GM19025 (cell line): Measurements from ENCODE around the gene PCDHGA7.
"Not testable (repeated sequence)": the region's sequence is repeated elsewhere in the genome, so short reads cannot be mapped to it uniquely, and the experiment has no call there.

Experiments used
- ATAC-seq: cut with Tn5 transposase; IDR thresholded peaks from one replicate; pipeline ENCODE4 v1.9.1; 2021; ENCODE audit warnings: mild to moderate bottlenecking, low read depth, moderate library complexity; ENCODE audit not compliant: unreplicated experiment

The PCDHGA7 gene

DNA sequence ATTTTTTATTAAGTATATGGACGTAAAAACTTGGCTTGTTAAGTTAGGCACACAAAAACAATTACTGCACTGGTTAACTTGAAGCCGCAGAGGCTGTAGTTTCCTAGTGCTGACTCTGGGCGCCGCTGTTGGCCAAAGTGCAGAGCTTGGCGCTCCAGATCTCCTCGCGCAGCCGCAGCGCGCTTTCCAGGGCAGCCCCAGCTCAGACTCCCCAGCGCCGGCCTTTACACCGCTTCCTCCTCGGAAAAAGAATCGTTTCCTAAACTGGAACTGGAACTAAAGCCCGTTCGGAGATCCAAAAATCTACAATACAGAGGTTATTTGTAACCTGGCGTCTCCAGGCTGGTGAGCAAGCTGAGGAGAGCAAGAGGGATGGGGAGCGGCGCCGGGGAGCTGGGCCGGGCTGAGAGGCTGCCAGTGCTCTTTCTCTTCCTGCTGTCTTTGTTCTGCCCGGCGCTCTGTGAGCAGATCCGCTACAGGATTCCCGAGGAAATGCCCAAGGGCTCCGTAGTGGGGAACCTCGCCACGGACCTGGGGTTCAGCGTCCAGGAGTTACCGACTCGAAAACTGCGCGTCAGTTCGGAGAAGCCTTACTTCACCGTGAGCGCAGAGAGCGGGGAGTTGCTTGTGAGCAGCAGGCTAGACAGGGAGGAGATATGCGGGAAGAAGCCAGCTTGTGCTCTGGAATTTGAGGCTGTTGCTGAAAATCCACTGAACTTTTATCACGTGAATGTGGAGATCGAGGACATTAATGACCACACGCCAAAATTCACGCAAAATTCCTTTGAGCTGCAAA lies 15.4 kb downstream of the PCDHGA7 start, which contains the start of gene PCDHGB5:
TSS of gene PCDHGB5 (plus strand) at position 192 of the 796 bp plus-strand sequence. CDS start at position 373, 181 bp downstream.
- ATAC-seq = peak; percentile 93

DNA sequence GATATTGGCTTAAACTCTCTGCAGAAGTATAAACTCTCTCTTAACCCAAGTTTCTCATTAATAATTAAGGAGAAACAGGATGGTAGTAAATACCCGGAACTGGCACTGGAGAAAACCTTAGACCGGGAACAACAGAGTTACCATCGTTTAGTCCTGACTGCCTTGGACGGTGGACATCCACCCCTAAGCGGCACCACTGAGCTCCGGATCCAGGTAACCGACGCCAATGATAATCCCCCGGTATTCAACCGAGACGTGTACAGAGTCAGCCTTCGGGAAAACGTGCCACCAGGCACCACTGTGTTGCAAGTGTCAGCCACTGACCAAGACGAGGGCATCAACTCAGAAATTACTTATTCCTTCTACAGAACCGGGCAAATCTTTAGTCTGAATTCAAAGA lies 16.1 kb downstream of the PCDHGA7 start:
- ATAC-seq = no peak

DNA sequence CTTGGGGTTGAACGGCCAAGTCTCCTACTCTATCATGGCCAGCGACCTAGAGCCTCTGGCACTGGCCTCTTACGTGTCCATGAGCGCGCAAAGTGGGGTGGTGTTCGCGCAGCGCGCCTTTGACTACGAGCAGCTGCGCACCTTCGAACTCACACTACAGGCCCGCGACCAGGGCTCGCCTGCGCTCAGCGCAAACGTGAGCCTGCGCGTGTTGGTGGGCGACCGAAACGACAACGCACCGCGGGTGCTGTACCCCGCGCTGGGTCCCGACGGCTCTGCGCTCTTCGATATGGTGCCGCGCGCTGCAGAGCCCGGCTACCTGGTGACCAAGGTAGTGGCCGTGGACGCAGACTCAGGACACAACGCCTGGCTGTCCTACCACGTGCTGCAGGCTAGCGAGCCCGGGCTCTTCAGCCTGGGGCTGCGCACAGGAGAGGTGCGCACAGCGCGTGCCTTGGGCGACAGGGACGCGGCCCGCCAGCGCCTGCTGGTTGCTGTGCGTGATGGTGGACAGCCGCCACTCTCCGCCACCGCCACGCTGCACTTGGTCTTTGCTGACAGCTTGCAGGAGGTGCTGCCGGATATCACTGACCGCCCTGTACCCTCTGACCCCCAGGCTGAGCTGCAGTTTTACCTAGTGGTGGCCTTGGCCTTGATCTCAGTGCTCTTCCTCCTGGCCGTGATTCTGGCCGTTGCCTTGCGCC lies 17.2 kb downstream of the PCDHGA7 start:
- ATAC-seq = no peak

DNA sequence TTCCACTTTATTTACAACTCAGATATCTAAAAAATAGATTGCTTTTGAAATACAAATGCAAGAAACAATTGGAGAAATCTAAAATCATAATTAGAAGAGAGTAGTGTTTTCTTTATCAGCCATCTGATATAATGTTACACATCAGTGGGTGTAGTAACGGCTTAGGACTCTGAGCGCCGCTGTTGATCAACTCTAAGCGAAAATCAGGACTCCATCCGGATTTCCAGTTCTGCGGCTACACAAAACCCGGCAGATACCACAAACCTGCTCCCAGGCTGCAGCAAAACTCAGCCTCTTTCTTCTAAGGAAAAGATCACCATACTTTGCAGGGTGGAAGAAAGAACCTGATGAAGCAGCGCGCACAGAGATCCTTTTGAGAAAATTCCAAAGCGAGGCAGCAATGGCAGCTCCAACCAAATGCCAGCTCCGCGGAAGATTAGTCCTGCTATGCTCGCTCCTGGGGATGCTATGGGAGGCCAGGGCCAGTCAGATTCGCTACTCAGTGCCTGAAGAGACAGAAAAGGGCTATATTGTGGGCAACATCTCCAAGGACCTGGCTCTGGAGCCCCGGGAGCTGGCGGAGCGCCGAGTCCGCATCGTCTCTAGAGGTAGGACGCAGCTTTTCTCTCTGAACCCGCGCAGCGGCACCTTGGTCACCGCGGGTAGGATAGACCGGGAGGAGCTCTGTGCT lies 20.2 kb downstream of the PCDHGA7 start, which contains the start of gene PCDHGA9:
TSS of gene PCDHGA9 (plus strand) at position 226 of the 691 bp plus-strand sequence. CDS start at position 401, 175 bp downstream.
- ATAC-seq = no peak

DNA sequence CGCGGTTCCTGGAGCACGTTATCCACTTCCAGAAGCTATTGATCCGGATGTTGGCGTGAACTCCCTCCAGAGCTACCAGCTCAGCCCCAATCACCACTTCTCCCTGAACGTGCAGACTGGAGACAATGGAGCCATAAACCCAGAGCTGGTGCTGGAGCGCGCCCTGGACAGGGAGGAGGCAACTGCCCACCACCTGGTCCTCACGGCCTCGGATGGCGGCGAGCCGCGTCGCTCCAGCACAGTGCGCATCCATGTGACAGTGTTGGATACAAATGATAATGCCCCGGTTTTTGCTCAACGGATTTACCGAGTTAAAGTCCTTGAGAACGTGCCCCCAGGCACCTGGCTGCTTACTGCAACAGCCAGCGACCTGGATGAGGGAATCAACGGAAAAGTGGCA lies 20.8 kb downstream of the PCDHGA7 start:
- no peak for ATAC-seq

DNA sequence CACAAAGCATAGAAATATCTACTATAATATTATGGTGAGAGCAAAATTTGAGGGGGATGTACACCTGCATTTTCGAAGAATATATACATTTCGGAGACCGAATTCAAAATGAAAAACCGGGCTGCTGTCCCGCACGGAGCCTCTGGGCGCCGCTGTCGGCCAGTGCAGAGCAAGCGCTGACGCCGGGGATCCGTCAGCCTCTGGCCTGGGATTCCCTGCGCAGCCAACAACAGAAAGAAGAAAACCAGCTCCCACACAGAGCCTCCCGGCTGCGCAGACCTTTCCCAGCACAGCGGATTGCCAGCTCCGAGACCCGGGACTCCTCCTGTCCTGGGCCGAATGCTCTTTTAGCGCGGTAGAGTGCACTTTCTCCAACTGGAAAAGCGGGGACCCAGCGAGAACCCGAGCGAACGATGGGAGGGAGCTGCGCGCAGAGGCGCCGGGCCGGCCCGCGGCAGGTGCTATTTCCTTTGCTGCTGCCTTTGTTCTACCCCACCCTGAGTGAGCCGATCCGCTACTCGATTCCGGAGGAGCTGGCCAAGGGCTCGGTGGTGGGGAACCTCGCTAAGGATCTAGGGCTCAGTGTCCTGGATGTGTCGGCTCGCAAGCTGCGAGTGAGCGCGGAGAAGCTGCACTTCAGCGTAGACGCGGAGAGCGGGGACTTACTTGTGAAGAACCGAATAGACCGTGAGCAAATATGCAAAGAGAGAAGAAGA lies 25.4 kb downstream of the PCDHGA7 start, which contains the start of gene PCDHGB6:
TSS of gene PCDHGB6 (plus strand) at position 232 of the 716 bp plus-strand sequence. CDS start at position 414, 182 bp downstream.
- peak; percentile 90 for ATAC-seq

DNA sequence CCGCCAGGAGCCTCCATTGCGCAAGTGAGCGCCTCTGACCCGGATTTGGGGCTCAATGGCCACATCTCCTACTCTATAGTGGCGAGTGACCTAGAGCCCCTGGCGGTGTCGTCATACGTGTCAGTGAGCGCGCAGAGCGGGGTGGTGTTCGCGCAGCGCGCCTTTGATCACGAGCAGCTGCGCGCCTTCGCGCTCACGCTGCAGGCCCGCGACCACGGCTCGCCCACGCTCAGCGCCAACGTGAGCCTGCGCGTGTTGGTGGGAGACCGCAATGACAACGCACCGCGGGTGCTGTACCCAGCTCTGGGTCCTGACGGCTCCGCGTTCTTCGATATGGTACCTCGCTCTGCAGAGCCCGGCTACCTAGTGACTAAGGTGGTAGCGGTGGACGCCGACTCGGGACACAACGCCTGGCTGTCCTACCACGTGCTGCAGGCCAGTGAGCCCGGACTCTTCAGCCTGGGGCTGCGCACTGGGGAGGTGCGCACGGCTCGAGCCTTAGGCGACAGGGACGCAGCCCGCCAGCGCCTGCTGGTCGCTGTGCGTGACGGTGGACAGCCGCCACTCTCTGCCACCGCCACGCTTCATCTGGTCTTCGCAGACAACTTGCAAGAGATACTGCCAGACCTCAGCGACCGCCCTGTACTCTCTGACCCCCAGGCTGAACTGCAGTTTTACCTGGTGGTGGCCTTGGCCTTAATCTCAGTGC lies 27.2 kb downstream of the PCDHGA7 start:
- ATAC-seq = no peak

DNA sequence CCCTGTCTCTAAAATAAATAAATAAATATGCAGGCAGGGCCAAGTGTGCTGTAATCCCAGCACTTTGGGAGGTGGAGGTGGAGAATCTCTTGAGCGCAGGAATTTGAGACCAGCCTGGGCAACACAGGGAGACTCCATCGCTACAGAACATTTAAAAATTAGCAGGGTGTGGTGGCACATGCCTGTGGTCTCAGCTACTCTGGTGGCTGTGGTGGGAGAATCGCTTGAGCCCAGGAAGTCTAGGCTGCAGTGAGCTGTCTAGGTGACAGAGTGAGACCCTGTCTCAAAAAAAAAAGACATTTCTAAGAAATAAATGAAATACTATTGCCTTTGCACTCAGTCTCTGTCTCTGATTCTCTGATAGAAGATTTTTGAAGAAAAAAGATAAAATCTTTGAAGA lies 29.0 kb downstream of the PCDHGA7 start:
- ATAC-seq = no peak

DNA sequence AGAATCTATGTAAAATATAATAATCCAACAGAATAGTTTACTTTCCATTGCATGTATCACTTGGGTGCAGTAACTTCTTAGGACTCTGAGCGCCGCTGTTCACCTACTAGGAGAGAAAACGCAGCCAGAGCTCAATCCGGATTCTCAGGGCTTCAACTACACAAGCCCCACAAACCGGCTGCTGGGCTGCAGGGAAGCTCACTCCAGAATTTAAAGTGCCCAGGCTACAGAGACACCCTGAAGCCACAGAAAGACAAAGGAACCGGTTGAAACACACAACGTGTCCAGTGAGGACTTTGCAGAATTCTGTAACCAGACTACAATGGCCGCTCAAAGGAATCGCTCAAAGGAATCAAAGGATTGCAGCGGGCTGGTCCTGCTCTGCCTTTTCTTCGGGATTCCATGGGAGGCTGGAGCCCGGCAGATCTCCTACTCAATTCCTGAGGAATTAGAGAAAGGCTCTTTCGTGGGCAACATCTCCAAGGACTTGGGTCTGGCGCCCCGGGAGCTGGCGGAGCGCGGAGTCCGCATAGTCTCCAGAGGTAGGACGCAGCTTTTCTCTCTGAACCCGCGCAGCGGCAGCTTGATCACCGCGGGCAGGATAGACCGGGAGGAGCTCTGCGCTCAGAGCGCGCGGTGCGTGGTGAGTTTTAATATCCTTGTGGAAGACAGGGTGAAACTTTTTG lies 30.5 kb downstream of the PCDHGA7 start, which contains the start of gene PCDHGA10:
TSS of gene PCDHGA10 (plus strand) at position 134 of the 686 bp plus-strand sequence. CDS start at position 323, 189 bp downstream.
- ATAC-seq = no peak

DNA sequence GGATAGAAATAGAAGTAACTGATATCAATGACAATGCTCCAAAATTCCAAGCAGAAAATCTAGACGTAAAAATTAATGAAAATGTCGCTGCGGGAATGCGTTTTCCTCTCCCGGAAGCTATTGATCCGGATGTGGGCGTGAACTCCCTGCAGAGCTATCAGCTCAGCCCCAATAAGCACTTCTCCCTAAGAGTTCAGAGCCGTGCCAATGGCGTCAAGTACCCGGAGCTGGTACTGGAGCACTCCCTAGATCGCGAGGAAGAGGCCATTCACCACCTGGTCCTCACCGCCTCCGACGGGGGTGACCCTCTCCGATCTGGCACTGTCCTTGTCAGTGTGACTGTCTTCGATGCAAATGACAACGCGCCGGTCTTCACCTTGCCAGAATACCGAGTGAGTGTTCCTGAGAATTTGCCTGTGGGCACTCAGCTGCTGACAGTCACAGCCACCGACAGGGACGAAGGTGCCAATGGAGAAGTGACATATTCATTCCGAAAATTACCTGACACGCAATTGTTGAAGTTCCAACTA lies 31.1 kb downstream of the PCDHGA7 start:
- no peak for ATAC-seq

DNA sequence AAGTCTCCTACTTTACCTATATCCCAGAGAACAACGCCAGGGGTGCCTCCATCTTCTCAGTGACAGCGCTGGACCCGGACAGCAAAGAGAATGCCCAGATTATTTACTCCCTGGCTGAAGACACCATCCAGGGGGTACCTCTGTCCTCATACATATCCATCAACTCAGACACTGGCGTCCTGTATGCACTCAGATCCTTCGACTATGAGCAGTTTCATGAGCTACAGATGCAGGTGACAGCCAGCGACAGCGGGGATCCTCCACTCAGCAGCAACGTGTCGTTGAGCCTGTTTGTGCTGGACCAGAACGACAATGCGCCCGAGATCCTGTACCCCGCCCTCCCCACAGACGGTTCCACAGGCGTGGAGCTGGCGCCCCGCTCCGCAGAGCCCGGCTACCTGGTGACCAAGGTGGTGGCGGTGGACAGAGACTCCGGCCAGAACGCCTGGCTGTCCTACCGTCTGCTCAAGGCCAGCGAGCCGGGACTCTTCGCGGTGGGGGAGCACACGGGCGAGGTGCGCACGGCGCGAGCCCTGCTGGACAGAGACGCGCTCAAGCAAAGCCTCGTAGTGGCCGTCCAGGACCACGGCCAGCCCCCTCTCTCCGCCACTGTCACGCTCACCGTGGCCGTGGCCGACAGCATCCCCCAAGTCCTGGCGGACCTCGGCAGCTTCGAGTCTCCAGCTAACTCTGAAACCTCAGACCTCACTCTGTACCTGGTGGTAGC lies 32.2 kb downstream of the PCDHGA7 start:
- not testable (repeated sequence) for ATAC-seq

DNA sequence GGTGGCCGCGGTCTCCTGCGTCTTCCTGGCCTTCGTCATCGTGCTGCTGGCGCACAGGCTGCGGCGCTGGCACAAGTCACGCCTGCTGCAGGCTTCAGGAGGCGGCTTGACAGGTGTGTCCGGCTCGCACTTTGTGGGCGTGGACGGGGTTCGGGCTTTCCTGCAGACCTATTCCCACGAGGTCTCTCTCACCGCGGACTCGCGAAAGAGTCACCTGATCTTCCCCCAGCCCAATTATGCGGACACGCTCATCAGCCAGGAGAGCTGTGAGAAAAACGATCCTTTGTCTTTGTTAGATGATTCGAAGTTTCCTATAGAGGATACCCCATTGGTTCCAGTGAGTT lies 32.7 kb downstream of the PCDHGA7 start:
- not testable (repeated sequence) for ATAC-seq

DNA sequence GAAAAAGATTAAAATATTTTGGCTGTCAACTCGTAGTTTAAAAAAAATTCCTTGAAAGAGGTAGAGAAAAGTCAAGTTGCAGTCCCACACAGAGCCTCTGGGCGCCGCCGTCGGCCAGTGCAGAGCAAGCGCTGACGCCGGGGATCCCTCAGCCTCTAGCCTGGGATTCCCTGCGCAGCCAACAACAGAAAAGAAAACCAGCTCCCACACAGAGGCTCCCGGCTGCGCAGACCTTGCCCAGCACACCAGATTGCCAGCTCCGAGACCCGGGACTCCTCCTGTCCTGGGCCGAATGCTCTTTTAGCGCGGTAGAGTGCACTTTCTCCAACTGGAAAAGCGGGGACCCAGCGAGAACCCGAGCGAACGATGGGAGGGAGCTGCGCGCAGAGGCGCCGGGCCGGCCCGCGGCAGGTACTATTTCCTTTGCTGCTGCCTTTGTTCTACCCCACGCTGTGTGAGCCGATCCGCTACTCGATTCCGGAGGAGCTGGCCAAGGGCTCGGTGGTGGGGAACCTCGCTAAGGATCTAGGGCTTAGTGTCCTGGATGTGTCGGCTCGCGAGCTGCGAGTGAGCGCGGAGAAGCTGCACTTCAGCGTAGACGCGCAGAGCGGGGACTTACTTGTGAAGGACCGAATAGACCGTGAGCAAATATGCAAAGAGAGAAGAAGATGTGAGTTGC lies 35.1 kb downstream of the PCDHGA7 start, which contains the start of gene PCDHGB7:
TSS of gene PCDHGB7 (plus strand) at position 184 of the 679 bp plus-strand sequence. CDS start at position 367, 183 bp downstream.
- peak; percentile 68 for ATAC-seq

DNA sequence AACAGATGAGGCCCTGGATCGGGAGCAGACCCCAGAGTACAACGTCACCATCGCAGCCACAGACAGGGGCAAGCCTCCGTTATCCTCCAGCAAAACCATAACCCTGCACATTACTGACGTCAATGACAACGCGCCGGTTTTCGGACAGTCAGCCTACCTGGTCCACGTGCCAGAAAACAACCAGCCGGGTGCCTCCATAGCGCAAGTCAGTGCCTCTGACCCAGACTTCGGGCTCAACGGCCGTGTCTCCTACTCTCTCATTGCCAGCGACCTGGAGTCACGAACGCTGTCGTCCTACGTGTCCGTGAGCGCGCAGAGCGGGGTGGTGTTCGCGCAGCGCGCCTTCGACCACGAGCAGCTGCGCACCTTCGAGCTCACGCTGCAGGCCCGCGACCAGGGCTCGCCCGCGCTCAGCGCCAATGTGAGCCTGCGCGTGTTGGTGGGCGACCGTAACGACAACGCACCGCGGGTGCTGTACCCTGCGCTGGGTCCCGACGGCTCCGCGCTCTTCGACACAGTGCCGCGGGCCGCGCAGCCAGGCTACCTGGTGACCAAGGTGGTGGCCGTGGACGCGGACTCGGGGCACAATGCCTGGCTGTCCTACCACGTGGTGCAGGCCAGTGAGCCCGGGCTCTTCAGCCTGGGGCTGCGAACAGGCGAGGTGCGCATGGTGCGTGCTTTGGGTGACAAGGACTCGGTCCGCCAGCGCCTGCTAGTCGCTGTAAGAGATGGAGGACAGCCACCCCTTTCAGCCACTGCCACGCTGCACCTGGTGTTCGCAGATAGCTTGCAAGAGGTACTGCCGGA lies 36.7 kb downstream of the PCDHGA7 start:
- ATAC-seq = no peak

DNA sequence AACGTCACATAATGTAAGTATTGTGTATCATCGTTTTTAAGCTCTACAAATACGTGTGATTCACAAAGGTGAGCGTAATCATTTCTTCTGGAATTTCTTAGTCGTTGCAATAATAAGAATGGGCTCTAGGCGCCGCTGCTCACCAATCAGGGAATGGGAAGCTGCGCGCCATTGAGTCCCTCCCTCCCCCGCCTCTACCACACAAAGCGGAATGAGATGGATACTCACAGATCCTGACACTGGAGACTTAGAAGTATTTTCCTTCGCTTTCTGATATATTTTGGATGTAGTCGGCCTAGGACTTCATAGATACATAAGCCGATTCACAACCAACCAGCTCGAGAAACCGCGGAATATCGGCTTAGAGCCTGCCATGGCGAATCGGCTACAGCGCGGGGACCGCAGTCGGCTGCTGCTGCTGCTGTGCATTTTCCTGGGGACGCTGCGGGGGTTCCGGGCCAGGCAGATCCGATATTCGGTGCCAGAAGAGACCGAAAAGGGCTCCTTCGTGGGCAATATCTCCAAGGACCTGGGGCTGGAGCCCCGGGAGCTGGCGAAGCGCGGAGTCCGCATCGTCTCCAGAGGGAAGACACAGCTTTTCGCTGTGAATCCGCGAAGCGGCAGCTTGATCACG lies 38.4 kb downstream of the PCDHGA7 start, which contains the start of gene PCDHGA11:
TSS of gene PCDHGA11 (plus strand) at position 197 of the 634 bp plus-strand sequence. CDS start at position 374, 177 bp downstream.
- ATAC-seq = no peak

DNA sequence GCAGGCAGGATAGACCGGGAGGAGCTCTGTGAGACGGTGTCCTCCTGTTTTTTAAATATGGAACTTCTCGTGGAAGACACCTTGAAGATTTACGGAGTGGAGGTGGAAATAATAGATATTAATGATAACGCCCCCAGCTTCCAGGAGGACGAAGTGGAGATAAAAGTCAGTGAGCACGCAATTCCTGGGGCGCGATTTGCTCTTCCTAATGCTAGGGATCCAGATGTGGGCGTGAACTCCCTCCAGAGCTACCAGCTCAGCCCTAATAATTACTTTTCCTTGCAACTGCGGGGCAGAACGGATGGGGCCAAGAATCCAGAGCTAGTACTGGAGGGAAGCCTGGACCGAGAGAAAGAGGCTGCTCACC lies 38.9 kb downstream of the PCDHGA7 start:
- ATAC-seq = no peak
